BLaER1 treated with 17β-estradiol and CSF1 and Interleukin-3, amounts not matched to agents 10 nM and 100 nM (cell line): ENCODE measurements around the gene CASKIN2.

Source experiments
- H3K27ac ChIP-seq, 11 experiments: shearing (Covaris generic); formaldehyde crosslinking; 2 replicates each; pipeline ENCODE4 v1.8.1; 2022
- H3K27me3 ChIP-seq, 11 experiments: shearing (Covaris generic); formaldehyde crosslinking; 2 replicates each; pipeline ENCODE4 v1.8.1; 2022
- H3K36me3 ChIP-seq, 11 experiments: shearing (Covaris generic); formaldehyde crosslinking; 2 replicates each; pipeline ENCODE4 v1.8.1; 2022
- H3K4me1 ChIP-seq, 10 experiments: shearing (Covaris generic); formaldehyde crosslinking; 2 replicates each; pipeline ENCODE4 v1.8.1; 2022
- H3K4me2 ChIP-seq, 11 experiments: shearing (Covaris generic); formaldehyde crosslinking; 2 replicates each; pipeline ENCODE4 v1.8.1; 2022
- H3K4me3 ChIP-seq, 10 experiments: shearing (Covaris generic); formaldehyde crosslinking; 2 replicates each; pipeline ENCODE4 v1.8.1; 2022
- H3K9ac ChIP-seq, 11 experiments: shearing (Covaris generic); formaldehyde crosslinking; 2 replicates each; pipeline ENCODE4 v1.8.1; 2022
- H3K9me3 ChIP-seq, 11 experiments: shearing (Covaris generic); formaldehyde crosslinking; replicated peaks in 1 of 11; 2 replicates each; pipeline ENCODE4 v1.8.1; 2022
- H4K20me1 ChIP-seq, 11 experiments: shearing (Covaris generic); formaldehyde crosslinking; 2 replicates each; pipeline ENCODE4 v1.8.1; 2022
- Cebpa-rat ChIP-seq, 11 experiments: shearing (Covaris generic); IDR thresholded peaks; 2 replicates each; pipeline ENCODE4 v1.8.1; 2022

Gene CASKIN2

GRCh38 chr17:75508931-75509361 lies 6.4 kb downstream of the CASKIN2 start:
- Histone ChIP-seq H3K4me3 (no peak overlapping the region), H3K27me3 (no peaks in the 10 kb centered on the region), H3K9me3 (no peaks in the 10 kb centered on the region), H3K4me1 (peaks cover 32 to 100% (median 96%) of the 10 kb centered on the region in 10 experiments), H3K9ac (peak overlapping the region in 6 of 11 experiments; percentile 8 to 60 (median 51); a peak in 9 of 22 replicates), H3K27ac (peak overlapping the region in 2 of 11 experiments; percentile 42 to 57; a peak in 3 of 22 replicates), H3K4me2 (peak overlapping the region in 8 of 11 experiments; percentile 42 to 99 (median 64); a peak in 15 of 22 replicates), H3K36me3 (peaks cover 6 to 98% (median 78%) of the 10 kb centered on the region in 11 experiments; a peak in 21 of 22 replicates), H4K20me1 (peaks cover 0 to 97% (median 78%) of the 10 kb centered on the region in 11 experiments; a peak in 17 of 22 replicates)
- TF ChIP-seq Cebpa-rat (IDR thresholded peaks at IDR 0.05): no peak

- Histone ChIP-seq H3K9me3 (no peaks in the 10 kb centered on the region), H3K4me1 (peaks cover 23 to 100% (median 96%) of the 10 kb centered on the region in 10 experiments), H4K20me1 (peaks cover 0 to 96% (median 68%) of the 10 kb centered on the region in 11 experiments; a peak in 17 of 22 replicates), H3K9ac (peak overlapping the region in 9 of 11 experiments; percentile 15 to 71 (median 38); a peak in 12 of 22 replicates), H3K4me2 (peak overlapping the region in 8 of 11 experiments; percentile 42 to 99 (median 64); a peak in 17 of 22 replicates), H3K36me3 (peaks cover 6 to 97% (median 78%) of the 10 kb centered on the region in 11 experiments; a peak in 21 of 22 replicates), H3K27ac (peak overlapping the region in 7 of 11 experiments; percentile 8 to 57 (median 41); a peak in 8 of 22 replicates), H3K4me3 (no peak overlapping the region), H3K27me3 (no peaks in the 10 kb centered on the region)
- TF ChIP-seq Cebpa-rat (IDR thresholded peaks at IDR 0.05): no peak
These were observed 7.3 kb downstream of the CASKIN2 start for GRCh38 chr17:75507733-75508719.

GRCh38 chr17:75506888-75507287 lies 8.4 kb downstream of the CASKIN2 start:
- Histone ChIP-seq H3K36me3 (peaks cover 6 to 97% (median 80%) of the 10 kb centered on the region in 11 experiments; a peak in 21 of 22 replicates), H4K20me1 (peaks cover 0 to 92% (median 57%) of the 10 kb centered on the region in 11 experiments; a peak in 17 of 22 replicates)

GRCh38 chr17:75506134-75506533 lies 9.2 kb downstream of the CASKIN2 start:
- H3K27ac ChIP-seq: no peak overlapping the region; a peak in 1 of 22 replicates
- H3K9ac ChIP-seq: peak overlapping the region in 3 of 11 experiments; percentile 9 to 26 (median 18); a peak in 1 of 22 replicates
- H3K4me3 ChIP-seq: no peak overlapping the region
- no peak for TF ChIP-seq Cebpa-rat (IDR thresholded peaks at IDR 0.05)
- H3K27me3 ChIP-seq: no peaks in the 10 kb centered on the region
- no peaks in the 10 kb centered on the region for H3K9me3 ChIP-seq
- H4K20me1 ChIP-seq: peaks cover 0 to 90% (median 50%) of the 10 kb centered on the region in 11 experiments; a peak in 17 of 22 replicates
- peaks cover 6 to 97% (median 80%) of the 10 kb centered on the region in 11 experiments; a peak in 21 of 22 replicates for H3K36me3 ChIP-seq
- H3K4me2 ChIP-seq: peak overlapping the region in 9 of 11 experiments; percentile 2 to 77 (median 38); a peak in 15 of 22 replicates
- peaks cover 8 to 98% (median 91%) of the 10 kb centered on the region in 10 experiments; a peak in 19 of 20 replicates for H3K4me1 ChIP-seq

More at GRCh38 chr17:75506888-75507287, 8.4 kb downstream of the CASKIN2 start:
- Histone ChIP-seq H3K27me3 (no peaks in the 10 kb centered on the region), H3K9me3 (no peaks in the 10 kb centered on the region), H3K4me2 (peak overlapping the region in 8 of 11 experiments; percentile 2 to 77 (median 50); a peak in 9 of 22 replicates), H3K27ac (no peak overlapping the region), H3K4me1 (peaks cover 11 to 98% (median 90%) of the 10 kb centered on the region in 10 experiments), H3K4me3 (no peak overlapping the region), H3K9ac (no peak overlapping the region)
- no peak for TF ChIP-seq Cebpa-rat (IDR thresholded peaks at IDR 0.05)

GRCh38 chr17:75505640-75506039 lies 9.7 kb downstream of the CASKIN2 start:
- Histone ChIP-seq H3K4me1 (peaks cover 11 to 98% (median 92%) of the 10 kb centered on the region in 10 experiments; a peak in 19 of 20 replicates), H3K4me3 (no peak overlapping the region), H3K36me3 (peaks cover 11 to 97% (median 81%) of the 10 kb centered on the region in 11 experiments; a peak in 21 of 22 replicates), H3K27me3 (no peaks in the 10 kb centered on the region), H4K20me1 (peaks cover 0 to 90% (median 45%) of the 10 kb centered on the region in 11 experiments; a peak in 17 of 22 replicates), H3K9ac (peak overlapping the region in 3 of 11 experiments; percentile 9 to 26 (median 18); a peak in 2 of 22 replicates), H3K4me2 (peak overlapping the region in 9 of 11 experiments; percentile 2 to 77 (median 38); a peak in 15 of 22 replicates), H3K27ac (no peak overlapping the region), H3K9me3 (no peaks in the 10 kb centered on the region)
- no peak for TF ChIP-seq Cebpa-rat (IDR thresholded peaks at IDR 0.05)

GRCh38 chr17:75505152-75505409 lies 10.3 kb downstream of the CASKIN2 start:
- peaks cover 15 to 97% (median 84%) of the 10 kb centered on the region in 11 experiments; a peak in 21 of 22 replicates for H3K36me3 ChIP-seq
- H3K27ac ChIP-seq: no peak overlapping the region
- no peaks in the 10 kb centered on the region for H3K27me3 ChIP-seq
- H3K4me2 ChIP-seq: peak overlapping the region in 8 of 11 experiments; percentile 50 to 77 (median 64); a peak in 14 of 22 replicates
- H3K4me1 ChIP-seq: peaks cover 13 to 98% (median 93%) of the 10 kb centered on the region in 10 experiments; a peak in 19 of 20 replicates
- peaks cover 0 to 90% (median 39%) of the 10 kb centered on the region in 11 experiments; a peak in 19 of 22 replicates for H4K20me1 ChIP-seq
- no peaks in the 10 kb centered on the region for H3K9me3 ChIP-seq
- no peak for TF ChIP-seq Cebpa-rat (IDR thresholded peaks at IDR 0.05)
- H3K4me3 ChIP-seq: no peak overlapping the region
- H3K9ac ChIP-seq: peak overlapping the region in 1 of 11 experiments; percentile 10; a peak in 1 of 22 replicates

- Histone ChIP-seq H3K36me3 (peaks cover 20 to 97% (median 85%) of the 10 kb centered on the region in 11 experiments; a peak in 21 of 22 replicates), H3K9me3 (no peaks in the 10 kb centered on the region), H3K27me3 (no peaks in the 10 kb centered on the region), H3K9ac (peak overlapping the region in 2 of 11 experiments; percentile 10 to 33; a peak in 2 of 22 replicates), H3K27ac (peak overlapping the region in 1 of 11 experiments; percentile 19; a peak in 1 of 22 replicates), H3K4me3 (no peak overlapping the region), H3K4me1 (peaks cover 18 to 98% (median 94%) of the 10 kb centered on the region in 10 experiments), H3K4me2 (peak overlapping the region; percentile 36 to 77 (median 63); a peak in 18 of 22 replicates), H4K20me1 (peaks cover 0 to 89% (median 34%) of the 10 kb centered on the region in 11 experiments; a peak in 19 of 22 replicates)
- no peak for TF ChIP-seq Cebpa-rat (IDR thresholded peaks at IDR 0.05)
These were observed 10.8 kb downstream of the CASKIN2 start for GRCh38 chr17:75504347-75505151.
